GM19395 (cell line): ENCODE data around the gene MDM1.

ENCODE experiments used
- ATAC-seq: cut with Tn5 transposase; IDR thresholded peaks from one replicate; pipeline ENCODE4 v1.9.1; 2021; ENCODE audit warnings: mild to moderate bottlenecking, moderate library complexity; ENCODE audit not compliant: unreplicated experiment

The MDM1 gene

GRCh38 chr12:68356986-68357385 lies 24.8 kb upstream of the MDM1 start:
- no peak for ATAC-seq

DNA sequence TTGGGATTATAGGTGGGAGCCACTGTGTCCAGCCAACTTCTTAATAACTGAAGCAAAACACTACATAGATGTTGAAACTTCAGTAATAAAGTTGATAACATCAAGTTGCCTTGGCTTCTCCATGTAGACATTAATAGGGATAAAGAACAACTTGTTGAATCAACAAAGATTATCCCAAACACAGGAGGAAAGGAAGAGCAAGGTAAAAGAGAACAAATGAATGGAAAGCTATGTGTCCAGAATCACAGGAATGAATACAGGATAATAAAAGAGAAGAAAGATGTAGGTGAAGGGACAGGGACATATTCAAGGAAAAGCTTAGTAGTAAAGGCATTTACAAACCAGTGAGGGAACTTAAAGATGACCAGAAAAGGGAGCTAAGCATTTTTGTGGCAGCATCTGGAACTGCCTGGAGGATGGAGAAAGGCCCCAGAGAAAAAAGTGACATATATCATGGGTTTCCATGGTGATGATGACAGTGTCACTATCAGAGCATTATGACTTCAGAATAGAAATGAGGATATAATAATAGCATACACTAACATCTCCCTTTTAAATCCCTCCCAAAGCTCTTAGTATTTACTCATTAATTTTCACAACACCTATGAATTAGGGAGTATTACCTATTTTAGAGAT lies 24.0 kb upstream of the MDM1 start:
- no peak for ATAC-seq

- no peak for ATAC-seq
These were observed 22.9 kb upstream of the MDM1 start for GRCh38 chr12:68354977-68355541.

GRCh38 chr12:68352067-68352466 lies 19.9 kb upstream of the MDM1 start:
- no peak for ATAC-seq

GRCh38 chr12:68350753-68351152 lies 18.6 kb upstream of the MDM1 start:
- no peak for ATAC-seq

DNA sequence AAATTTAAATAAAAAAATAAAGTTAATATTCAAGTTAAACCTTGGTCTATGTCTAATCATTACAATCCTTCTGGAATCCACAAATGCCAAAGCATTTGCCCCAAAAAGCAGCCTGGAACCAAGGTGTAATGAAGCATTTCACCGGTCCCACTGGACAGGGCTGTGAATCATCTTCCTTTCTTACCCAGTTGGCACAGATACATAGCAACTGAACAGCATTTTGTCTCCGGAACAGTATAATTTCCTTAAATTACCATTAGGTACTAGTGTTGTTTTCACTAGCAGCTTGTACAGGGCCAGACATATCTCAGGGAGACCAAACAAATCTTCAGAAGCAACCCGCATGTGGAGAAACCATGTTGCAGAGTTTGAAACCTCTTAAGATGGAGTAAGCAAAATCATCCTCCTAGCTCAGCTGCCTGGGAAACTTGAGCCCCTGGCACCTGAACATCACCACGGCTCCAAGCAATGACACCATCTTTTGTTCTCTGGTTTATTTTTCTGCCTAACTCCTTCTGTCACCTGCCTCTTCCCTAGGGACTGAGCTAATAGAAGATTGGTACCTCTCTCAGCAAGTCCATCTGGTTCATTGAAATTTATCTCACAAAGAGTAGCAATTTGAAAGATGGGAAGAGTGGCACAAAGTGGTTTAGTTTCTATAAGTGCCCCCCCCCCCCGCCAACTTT lies 17.9 kb upstream of the MDM1 start:
- ATAC-seq = no peak

GRCh38 chr12:68349220-68349621 lies 17.1 kb upstream of the MDM1 start:
- ATAC-seq = no peak

- ATAC-seq = no peak
These were observed 16.3 kb upstream of the MDM1 start for GRCh38 chr12:68348419-68348818.

- ATAC-seq = no peak
These were observed 13.6 kb upstream of the MDM1 start for GRCh38 chr12:68345763-68346162.

DNA sequence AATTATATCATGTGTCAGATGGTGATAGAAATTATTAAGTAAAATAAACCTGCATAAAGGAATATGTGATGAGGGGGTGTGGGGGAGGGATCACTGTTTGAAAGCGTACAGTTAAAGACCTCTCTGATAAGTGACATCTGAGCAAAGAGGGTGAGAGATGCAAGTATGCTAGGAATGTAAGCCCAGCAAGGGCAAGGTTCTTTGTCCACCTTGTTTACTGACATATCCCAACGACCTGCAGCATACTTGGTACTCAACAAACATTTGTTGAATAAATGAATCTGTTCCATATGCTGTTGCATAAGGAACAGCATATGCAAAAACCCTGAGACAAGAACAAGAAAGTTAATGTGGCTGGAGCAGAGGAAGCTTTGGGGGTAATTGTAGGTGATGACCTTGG lies 12.0 kb upstream of the MDM1 start:
- no peak for ATAC-seq

- ATAC-seq = no peak
These were observed 10.8 kb upstream of the MDM1 start for GRCh38 chr12:68342966-68343365.

DNA sequence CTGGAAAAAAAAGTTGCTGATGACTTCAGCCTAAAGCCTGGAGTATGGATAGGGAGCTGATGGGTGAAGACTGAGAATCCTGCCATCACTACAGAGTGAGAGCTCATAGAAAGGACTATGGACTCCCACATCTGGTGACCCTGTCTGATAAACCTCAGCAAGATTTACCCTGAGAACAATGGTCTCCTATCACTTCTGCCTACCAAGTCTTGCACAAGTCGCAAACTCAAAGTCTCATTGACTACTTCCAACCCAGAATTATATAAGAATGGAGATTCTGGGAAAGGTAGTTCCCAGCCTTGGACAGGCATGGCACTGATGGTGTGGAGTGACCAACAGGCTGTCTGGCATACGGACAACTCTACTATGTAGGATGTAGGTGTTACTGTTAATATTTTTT lies 9.7 kb upstream of the MDM1 start:
- ATAC-seq = no peak

- no peak for ATAC-seq
These were observed 8.5 kb upstream of the MDM1 start for GRCh38 chr12:68340404-68341270.

DNA sequence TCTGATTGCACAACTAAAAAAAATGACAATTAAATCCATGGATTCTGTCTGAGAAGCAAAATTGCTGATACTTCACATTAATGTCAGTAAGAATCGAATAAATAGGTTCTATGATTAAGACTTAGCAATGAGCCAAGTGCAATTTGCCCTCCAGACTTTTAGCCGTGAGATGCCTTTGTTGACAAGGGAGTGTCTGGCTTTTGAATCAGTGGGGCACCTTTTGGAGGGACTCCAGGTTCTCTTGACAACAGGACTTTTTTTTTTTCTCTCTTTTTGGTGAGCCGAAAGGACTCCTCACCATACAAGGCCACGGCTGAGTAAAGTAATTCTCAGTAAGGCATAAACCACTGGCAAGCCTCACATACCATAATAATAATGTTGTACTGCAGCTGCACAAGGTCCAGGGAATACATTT lies 4.7 kb upstream of the MDM1 start:
- no peak for ATAC-seq

GRCh38 chr12:68335462-68335861 lies 3.3 kb upstream of the MDM1 start:
- ATAC-seq = no peak

DNA sequence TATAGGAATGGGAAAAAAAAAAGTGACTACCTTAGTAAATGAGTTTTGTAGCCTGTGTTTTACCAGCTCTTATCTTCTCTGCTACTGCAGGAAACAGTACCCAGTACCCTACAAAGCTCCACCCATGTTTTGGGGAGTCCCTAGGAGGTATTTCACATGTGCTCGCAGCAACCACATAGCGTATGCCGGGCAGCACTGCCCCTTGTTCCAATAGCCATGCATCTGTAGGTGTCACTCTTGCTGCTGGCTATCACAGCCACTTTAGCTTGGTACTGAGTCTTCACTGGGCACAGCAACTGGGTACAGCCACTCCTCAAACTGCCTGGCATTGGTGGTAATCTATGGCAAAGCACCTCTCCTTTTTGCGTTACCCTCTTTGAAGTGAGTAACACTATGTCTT lies 2.0 kb upstream of the MDM1 start:
- no peak for ATAC-seq

DNA sequence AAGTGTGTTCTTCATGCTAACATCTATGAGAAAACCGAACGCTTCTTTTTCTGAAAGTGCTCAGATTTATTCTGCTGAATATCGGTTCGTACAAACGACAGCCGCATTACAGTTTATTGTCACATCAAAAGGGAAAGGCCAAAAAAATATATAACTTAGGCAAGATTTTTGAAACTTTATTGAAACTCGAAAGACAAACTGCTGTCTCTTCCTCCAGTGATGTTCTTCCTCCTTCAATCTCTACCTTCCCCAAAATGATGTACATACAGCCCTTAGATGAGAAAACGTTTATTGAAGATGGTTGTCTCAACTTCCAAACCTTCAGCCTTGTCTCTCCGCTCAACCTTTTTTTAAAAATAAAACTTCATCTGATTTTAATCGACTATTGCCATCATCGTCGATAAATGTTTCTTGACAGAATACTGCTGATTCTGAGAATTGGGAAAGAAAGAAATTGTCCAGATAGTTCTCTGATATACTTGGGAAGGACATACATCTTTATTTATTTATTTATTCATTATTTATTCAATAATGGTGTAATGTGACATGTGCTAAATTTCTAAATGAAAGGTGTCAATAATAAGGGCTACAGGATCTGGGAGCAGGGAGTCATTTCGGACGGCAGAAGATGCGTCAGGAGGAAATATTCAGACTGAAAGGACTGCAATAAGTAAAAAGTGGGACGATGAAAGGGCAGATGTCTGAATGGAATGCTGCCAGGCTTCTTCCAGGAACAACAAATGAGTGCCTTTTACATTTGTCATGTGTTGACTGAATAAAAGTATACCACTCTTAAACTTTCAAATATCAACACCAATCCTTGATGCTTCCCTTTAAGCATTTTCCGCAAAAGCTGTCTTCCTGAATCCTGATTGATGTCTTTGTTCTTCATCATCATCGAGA lies 817 bp upstream of the MDM1 start:
- ATAC-seq = no peak

- no peak for ATAC-seq
These were observed 678 bp downstream of the MDM1 start for GRCh38 chr12:68331500-68331868.

- ATAC-seq = no peak
These were observed 4.3 kb downstream of the MDM1 start for GRCh38 chr12:68327896-68328295.

DNA sequence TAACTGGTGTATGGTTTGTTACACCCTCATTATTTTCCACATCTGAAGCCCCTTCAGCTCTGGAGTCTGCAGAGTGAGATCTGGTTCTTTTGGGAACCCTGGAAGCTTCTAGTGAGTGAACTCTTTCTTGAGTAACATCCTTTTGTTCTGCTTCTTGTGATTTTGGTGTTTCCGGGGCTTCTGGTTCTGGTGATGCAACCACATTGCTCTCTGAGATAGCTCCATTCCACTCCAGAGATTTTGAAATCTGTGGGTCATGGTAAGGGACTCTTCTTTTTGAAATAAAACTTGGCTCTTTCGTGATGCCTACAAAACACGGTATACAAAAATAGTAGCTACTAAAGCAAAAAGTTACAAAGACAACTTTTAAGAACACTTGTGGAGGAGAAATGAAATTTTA lies 5.4 kb downstream of the MDM1 start:
- no peak for ATAC-seq

GRCh38 chr12:68325966-68326365 lies 6.2 kb downstream of the MDM1 start:
- ATAC-seq = no peak
